Right cardiac atrium (tissue), 5 donors: ENCODE data around the gene TTLL6. TPM values are rescaled to one million over a fixed set of nuclear protein-coding genes. Genes with fewer than 3 reads are reported as not detected.

Experiments used
- ATAC-seq, 2 donors: fragments of 200-7000 bp; cut with Tn5 transposase; one replicate each; pipeline versions ENCODE4 v1.8.0 to v1.9.1; 2020; ENCODE audit warnings: moderate library complexity in 2 of 2, mild to moderate bottlenecking in 1 of 2
- DNase-seq, 3 donors: peaks; one replicate each; pipeline ENCODE4 v3.0.0-alpha.2; 2020
- H3K27ac ChIP-seq: one replicate; pipeline ENCODE4 v1.5.1; 2013; ENCODE audit warnings: mild to moderate bottlenecking, low read length, control low read depth, moderate library complexity
- H3K27me3 ChIP-seq: one replicate; pipeline ENCODE4 v1.6.1; 2013; ENCODE audit not compliant: control insufficient read depth, insufficient read depth
- H3K4me1 ChIP-seq: one replicate; pipeline ENCODE4 v1.6.1; 2013; ENCODE audit warnings: low read length; ENCODE audit not compliant: control insufficient read depth, insufficient read depth
- H3K4me3 ChIP-seq: one replicate; pipeline ENCODE4 v1.5.1; 2013; ENCODE audit warnings: low read length, control low read depth
- H3K9me3 ChIP-seq: one replicate; pipeline ENCODE4 v1.6.1; 2013; ENCODE audit warnings: low read length; ENCODE audit not compliant: control insufficient read depth
- WGBS: extraction: QIAGEN DNeasy Blood & Tissue Kit; methylation state at CpG from one replicate; pipeline ENCODE4 v1.1.7; 2013; 5-methylcytosine and 5-hydroxymethylcytosine counted together
- intact Hi-C, 4 donors: fragments of 100-400 bp; cut with DNase I; formaldehyde crosslinking; loops; one replicate each; pipeline versions ENCODE4 v1.11.0 to v1.14.0; 2022 to 2023
- polyA plus RNA-seq: library from polyadenylated mRNA; stranded (reverse); fragments of 200-250 nt; gene quantifications from one replicate; pipeline ENCODE4 v1.2.3, GENCODE V29; 2013
- total RNA-seq, 4 donors: library from RNA; stranded (reverse); fragmentation: NEBNext Ultra II Directional; extraction: Animal tissue kit (Norgen Biotek cat#: 25700); gene quantifications; one replicate each; pipeline ENCODE4 v1.2.1, GENCODE V29; 2021
- donor health status: healthy with polysubstance abuse.
- donor health status: DM: no; HTN: yes; CAD: no.
- donor health status: DM: no; HTN: no; CAD: no.
- donor health status: DM: no; HTN: yes; CAD: no; lungs with severe emphysema.
- donor health status: DM: yes; HTN: yes; CAD: no.

Gene TTLL6
- total and polyA plus RNA-seq, 5 donors: 0.06 to 0.27 (median 0.23) TPM; not detected in 2

- Histone ChIP-seq H3K27ac (no peak overlapping the region), H3K4me3 (no peak overlapping the region), H3K4me1 (no peaks in the 10 kb centered on the region), H3K27me3 (no peaks in the 10 kb centered on the region), H3K9me3 (no peaks in the 10 kb centered on the region)
- ATAC-seq: no peak
- intact Hi-C loops: loop anchor here in 2 of 4 donors (5.0 to 10.0 kb wide), 2 partner anchors 66 to 158 kb away; no protein-coding TSS in a partner anchor
- WGBS: 10% methylated on average over 20 of the region's 20 CpGs
- no peak for DNase-seq
Observed at GRCh38 chr17:48726114-48726915, 90.7 kb downstream of the TTLL6 start.

- no peaks in the 10 kb centered on the region for H3K4me1 ChIP-seq
- 4% methylated on average over 38 of the region's 38 CpGs for WGBS
Observed at GRCh38 chr17:48725288-48726064, 91.6 kb downstream of the TTLL6 start.

GRCh38 chr17:48725004-48725287 lies 92.1 kb downstream of the TTLL6 start:
- intact Hi-C loops: loop anchor here in 3 of 4 donors (2.0 to 10.0 kb wide), 3 partner anchors 66 to 160 kb away; no protein-coding TSS in a partner anchor
- H3K4me1 ChIP-seq: no peaks in the 10 kb centered on the region
- H3K9me3 ChIP-seq: no peaks in the 10 kb centered on the region
- WGBS: 3% methylated on average over 16 of the region's 16 CpGs
- ATAC-seq: no peak
- DNase-seq: no peak
- no peaks in the 10 kb centered on the region for H3K27me3 ChIP-seq
- H3K4me3 ChIP-seq: no peak overlapping the region
- H3K27ac ChIP-seq: no peak overlapping the region

More at GRCh38 chr17:48725288-48726064, 91.6 kb downstream of the TTLL6 start:
- DNase-seq (no peak), ATAC-seq (no peak)
- no peaks in the 10 kb centered on the region for H3K27me3 ChIP-seq
- H3K27ac ChIP-seq: no peak overlapping the region
- intact Hi-C loops: loop anchor here in 3 of 4 donors (2.0 to 10.0 kb wide), 3 partner anchors 65 to 159 kb away; no protein-coding TSS in a partner anchor
- H3K4me3 ChIP-seq: no peak overlapping the region
- no peaks in the 10 kb centered on the region for H3K9me3 ChIP-seq

- H3K4me1 ChIP-seq: no peaks in the 10 kb centered on the region
- WGBS: 5% methylated on average over 32 of the region's 32 CpGs
Observed at GRCh38 chr17:48724251-48725003, 92.6 kb downstream of the TTLL6 start.

GRCh38 chr17:48723423-48724250 lies 93.4 kb downstream of the TTLL6 start:
- peak overlapping the region; percentile 29 for H3K4me3 ChIP-seq
- intact Hi-C loops: loop anchor here in 3 of 4 donors (2.0 to 10.0 kb wide), 2 partner anchors 67 to 161 kb away; no protein-coding TSS in a partner anchor
- WGBS: 10% methylated on average over 42 of the region's 42 CpGs
- H3K4me1 ChIP-seq: no peaks in the 10 kb centered on the region
- H3K9me3 ChIP-seq: no peaks in the 10 kb centered on the region
- no peak overlapping the region for H3K27ac ChIP-seq
- no peak for ATAC-seq
- no peak for DNase-seq
- no peaks in the 10 kb centered on the region for H3K27me3 ChIP-seq

More at GRCh38 chr17:48724251-48725003, 92.6 kb downstream of the TTLL6 start:
- H3K27ac ChIP-seq: no peak overlapping the region
- H3K4me3 ChIP-seq: no peak overlapping the region
- no peaks in the 10 kb centered on the region for H3K9me3 ChIP-seq
- intact Hi-C loops: loop anchor here in 3 of 4 donors (2.0 to 10.0 kb wide), 3 partner anchors 66 to 160 kb away; no protein-coding TSS in a partner anchor
- ATAC-seq (peak; percentile 82 to 89), DNase-seq (peak; percentile 88 to 95 (median 92))
- H3K27me3 ChIP-seq: no peaks in the 10 kb centered on the region

GRCh38 chr17:48722915-48723422 lies 94.1 kb downstream of the TTLL6 start, which contains the start of gene PRAC2:
Gene PRAC2, plus strand, starts transcription at chr17:48723185. Its CDS starts 1,226 bp downstream, at chr17:48724411.
- Histone ChIP-seq H3K4me3 (peak within 1 kb of the TSS; percentile 29), H3K4me1 (no peaks in the 10 kb centered on the region), H3K27me3 (no peaks in the 10 kb centered on the region), H3K27ac (no peak within 1 kb of the TSS), H3K9me3 (no peaks in the 10 kb centered on the region)
- peak in 1 of 3 donors; percentile 68 for DNase-seq
- 4% methylated on average over 21 of the region's 21 CpGs for WGBS
- ATAC-seq: no peak
- intact Hi-C loops: loop anchor here in 2 of 4 donors (10.0 kb wide), 1 partner anchor 162 kb away; no protein-coding TSS in a partner anchor

GRCh38 chr17:48722201-48722907 lies 94.7 kb downstream of the TTLL6 start, which contains the start of gene PRAC1:
Gene PRAC1, minus strand, starts transcription at chr17:48722518. Its CDS starts 126 bp downstream, at chr17:48722392.
- ATAC-seq (no peak), DNase-seq (no peak)
- Histone ChIP-seq H3K4me3 (peak within 1 kb of the TSS; percentile 29), H3K27me3 (no peaks in the 10 kb centered on the region), H3K9me3 (no peaks in the 10 kb centered on the region), H3K4me1 (no peaks in the 10 kb centered on the region), H3K27ac (no peak within 1 kb of the TSS)
- intact Hi-C loops: loop anchor here in 2 of 4 donors (10.0 kb wide), 1 partner anchor 162 kb away; no protein-coding TSS in a partner anchor
- 7% methylated on average over 21 of the region's 21 CpGs for WGBS

- Histone ChIP-seq H3K4me1 (no peaks in the 10 kb centered on the region), H3K27ac (no peak overlapping the region), H3K9me3 (no peaks in the 10 kb centered on the region), H3K4me3 (no peak overlapping the region), H3K27me3 (peaks cover 2% of the 10 kb centered on the region)
- 66% methylated on average over 1 of the region's 1 CpG for WGBS
- no peak for DNase-seq
- intact Hi-C loops: loop anchor here in 2 of 4 donors (10.0 kb wide), 1 partner anchor 164 kb away; no protein-coding TSS in a partner anchor
- no peak for ATAC-seq
Observed at GRCh38 chr17:48721009-48721402, 96.0 kb downstream of the TTLL6 start.
